ENCODE measurements around the gene IL36G.

Gene IL36G

DNA sequence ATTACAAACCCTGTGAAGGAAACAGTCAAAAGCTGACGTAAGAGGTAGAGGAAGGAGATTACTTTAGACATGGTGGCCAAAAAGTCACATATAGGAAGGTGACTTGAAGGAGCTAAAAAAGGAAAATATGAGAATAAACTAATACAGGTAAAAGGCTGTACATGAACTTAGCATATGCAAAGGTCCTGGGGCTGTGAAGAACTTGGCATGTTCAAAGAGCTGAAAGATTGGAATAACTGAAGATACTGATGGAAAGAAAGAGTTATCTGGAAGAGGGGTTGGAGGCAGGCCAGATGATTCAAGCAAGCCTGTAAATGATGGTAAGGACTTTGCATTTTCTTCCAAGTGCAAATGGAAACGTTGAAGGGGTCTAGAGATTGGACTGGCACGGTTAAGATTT is 40.7 kb downstream of the IL36G start:
- TF ChIP-seq, protein P1, sequence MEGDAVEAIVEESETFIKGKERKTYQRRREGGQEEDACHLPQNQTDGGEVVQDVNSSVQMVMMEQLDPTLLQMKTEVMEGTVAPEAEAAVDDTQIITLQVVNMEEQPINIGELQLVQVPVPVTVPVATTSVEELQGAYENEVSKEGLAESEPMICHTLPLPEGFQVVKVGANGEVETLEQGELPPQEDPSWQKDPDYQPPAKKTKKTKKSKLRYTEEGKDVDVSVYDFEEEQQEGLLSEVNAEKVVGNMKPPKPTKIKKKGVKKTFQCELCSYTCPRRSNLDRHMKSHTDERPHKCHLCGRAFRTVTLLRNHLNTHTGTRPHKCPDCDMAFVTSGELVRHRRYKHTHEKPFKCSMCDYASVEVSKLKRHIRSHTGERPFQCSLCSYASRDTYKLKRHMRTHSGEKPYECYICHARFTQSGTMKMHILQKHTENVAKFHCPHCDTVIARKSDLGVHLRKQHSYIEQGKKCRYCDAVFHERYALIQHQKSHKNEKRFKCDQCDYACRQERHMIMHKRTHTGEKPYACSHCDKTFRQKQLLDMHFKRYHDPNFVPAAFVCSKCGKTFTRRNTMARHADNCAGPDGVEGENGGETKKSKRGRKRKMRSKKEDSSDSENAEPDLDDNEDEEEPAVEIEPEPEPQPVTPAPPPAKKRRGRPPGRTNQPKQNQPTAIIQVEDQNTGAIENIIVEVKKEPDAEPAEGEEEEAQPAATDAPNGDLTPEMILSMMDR (conservative IDR thresholded peaks at IDR 0.05; ENCODE audit: low read depth) = no peak
- ChIA-PET POLR2A (ENCODE audit: low non-redundant PET) (no interaction called here), CTCF (interaction anchor here (1.8 kb wide), 1 partner anchor 181 kb away, joined by 5 read pairs; no protein-coding TSS in a partner anchor)
- no peak for DNase-seq (ENCODE audit: low spot score)
- H3K27ac ChIP-seq = no peak overlapping the region

DNA sequence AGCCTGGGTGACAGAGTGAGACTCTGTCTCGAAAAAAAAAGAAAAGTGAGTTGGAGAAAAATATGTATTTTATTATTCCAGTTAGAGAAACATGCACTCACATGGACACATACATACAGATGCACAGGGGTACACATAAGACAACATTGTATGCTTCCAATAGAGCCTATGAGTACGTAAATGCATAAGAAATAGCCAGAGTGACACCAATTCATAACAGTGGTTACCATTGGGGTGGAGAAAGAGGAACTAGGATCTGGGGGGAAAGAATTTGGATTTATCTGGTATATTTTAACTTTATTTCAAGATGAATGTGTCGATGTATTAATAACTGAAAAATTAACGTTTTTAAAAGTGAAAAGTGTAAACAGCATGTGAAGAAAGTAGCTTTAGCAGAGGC is 43.5 kb downstream of the IL36G start:
- no peak overlapping the region for H3K27ac ChIP-seq
- TF ChIP-seq, protein P1 (conservative IDR thresholded peaks at IDR 0.05; ENCODE audit: low read depth) = no peak
- ChIA-PET POLR2A (ENCODE audit: low non-redundant PET) (no interaction called here), CTCF (interaction anchor here (0.6 to 1.1 kb wide), 2 partner anchors 19 to 67 kb away, joined by 3 read pairs; no protein-coding TSS in a partner anchor)
- no peak for DNase-seq (ENCODE audit: low spot score)

DNA sequence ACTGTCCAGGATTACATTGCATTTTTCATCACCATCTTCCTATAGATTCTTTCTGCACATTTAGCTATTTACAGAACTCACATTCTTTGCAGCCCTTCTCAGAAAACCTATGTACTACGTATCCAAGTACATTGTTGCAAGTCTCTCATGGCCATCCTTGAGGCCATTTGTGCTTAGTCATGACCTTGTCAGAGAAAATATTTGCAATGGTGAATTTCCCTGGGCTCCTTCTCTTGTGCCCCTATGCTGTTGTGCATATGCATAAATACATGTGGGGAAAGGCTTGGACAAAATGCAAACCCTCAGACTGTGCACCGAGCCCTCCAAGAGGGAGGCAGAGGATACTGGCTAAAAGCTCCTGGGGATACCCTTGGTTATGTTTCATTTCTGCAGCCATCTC is 47.0 kb downstream of the IL36G start:
- CTCF ChIA-PET = interaction anchor here (0.5 to 0.6 kb wide), 2 partner anchors 100 to 114 kb away, joined by 3 to 4 read pairs; no protein-coding TSS in a partner anchor
- DNase-seq (ENCODE audit: low spot score) = no peak
- H3K27ac ChIP-seq = no peak overlapping the region
- TF ChIP-seq, protein P1 (conservative IDR thresholded peaks at IDR 0.05; ENCODE audit: low read depth) = no peak
- POLR2A ChIA-PET (ENCODE audit: low non-redundant PET) = no interaction called here

DNA sequence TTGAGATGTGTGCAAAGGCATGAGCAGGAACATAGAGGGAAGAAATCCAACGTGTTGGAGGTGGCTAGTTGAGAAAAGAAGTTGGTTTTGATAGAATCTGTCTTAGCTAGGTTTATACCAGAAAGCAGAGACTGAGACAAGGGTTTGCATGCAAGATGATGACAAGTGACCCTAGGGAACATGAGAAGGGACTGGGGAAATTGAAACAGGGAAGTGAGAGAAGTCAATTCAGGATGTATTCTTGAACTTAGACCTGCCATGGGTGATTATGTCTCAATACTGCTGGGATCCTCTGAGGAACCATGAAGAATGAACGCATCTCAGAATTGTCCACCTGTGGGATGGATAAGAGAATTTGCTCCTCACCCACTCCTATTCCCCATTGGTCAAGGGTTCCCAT is 47.9 kb downstream of the IL36G start:
- no peak for DNase-seq (ENCODE audit: low spot score)
- POLR2A ChIA-PET (ENCODE audit: low non-redundant PET) = no interaction called here
- CTCF ChIA-PET = interaction anchor here (0.6 kb wide), 1 partner anchor 296 kb away, joined by 3 read pairs; no protein-coding TSS in a partner anchor
- H3K27ac ChIP-seq = no peak overlapping the region
- TF ChIP-seq, protein P1 (conservative IDR thresholded peaks at IDR 0.05; ENCODE audit: low read depth) = no peak

DNA sequence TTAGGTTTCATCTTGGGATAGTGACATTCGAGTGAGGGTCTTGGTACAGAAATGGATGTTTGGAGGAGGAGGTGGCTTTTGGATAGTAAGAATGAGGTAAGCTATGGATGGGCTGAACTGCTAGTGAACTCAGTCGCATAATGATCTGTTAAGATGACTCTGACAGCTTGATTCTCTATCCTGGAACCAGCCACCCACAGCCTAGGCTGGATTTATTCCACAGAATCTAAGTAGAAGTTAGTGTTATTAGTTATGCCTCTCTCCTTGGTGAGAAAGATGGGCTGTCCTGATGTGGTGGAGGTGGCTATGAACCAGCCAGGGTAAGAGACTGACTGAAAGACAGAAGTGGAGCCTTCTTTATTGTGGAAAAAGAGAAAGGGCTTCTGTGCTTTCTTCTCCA is 49.9 kb downstream of the IL36G start:
- DNase-seq (ENCODE audit: low spot score) = no peak
- H3K27ac ChIP-seq = no peak overlapping the region
- CTCF ChIA-PET = no interaction called here
- POLR2A ChIA-PET (ENCODE audit: low non-redundant PET) = no interaction called here
- TF ChIP-seq, protein P1 (conservative IDR thresholded peaks at IDR 0.05; ENCODE audit: low read depth) = no peak

DNA sequence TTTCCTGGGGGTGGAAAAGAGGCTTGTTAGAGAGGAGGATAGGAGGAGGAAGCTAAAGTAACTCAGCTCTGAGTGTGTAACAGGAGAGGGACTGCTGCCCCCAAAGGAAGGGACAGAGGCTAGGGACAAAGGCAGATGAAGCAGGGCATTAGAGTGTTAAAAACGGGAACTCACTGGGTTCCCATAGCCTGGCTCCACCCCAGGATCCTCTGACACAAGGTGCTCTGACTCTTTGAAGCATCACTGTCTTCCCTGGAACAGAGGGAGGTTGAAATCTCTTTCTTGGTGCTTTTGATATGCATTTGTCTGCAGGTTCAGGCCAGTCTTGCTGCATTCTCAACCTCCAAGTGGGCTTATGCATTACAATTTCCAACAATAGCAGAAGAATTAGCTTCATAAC is 50.3 kb downstream of the IL36G start:
- TF ChIP-seq, protein P1 (conservative IDR thresholded peaks at IDR 0.05; ENCODE audit: low read depth) = no peak
- no peak for DNase-seq (ENCODE audit: low spot score)
- H3K27ac ChIP-seq = no peak overlapping the region
- POLR2A ChIA-PET (ENCODE audit: low non-redundant PET) = no interaction called here
- CTCF ChIA-PET = no interaction called here

DNA sequence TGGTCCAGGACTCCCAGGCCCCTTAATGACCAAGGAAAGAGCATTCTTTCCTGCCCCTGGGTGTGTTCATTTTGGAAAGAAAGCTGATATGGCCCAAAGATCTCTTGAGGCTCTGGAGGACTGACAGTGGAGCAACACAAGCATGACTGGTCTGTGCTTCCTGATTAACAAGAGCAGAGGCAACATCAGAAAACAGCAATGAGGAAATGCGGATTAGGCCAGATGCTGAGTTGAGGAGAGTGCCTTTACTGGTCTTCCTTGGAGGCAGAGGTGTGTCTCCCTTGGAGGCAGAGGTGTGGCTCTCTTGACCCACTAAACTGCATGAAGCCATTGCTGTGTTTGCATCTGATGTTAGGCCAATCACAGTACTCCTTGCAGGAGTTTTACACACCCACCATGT is 54.9 kb downstream of the IL36G start:
- CTCF ChIA-PET = no interaction called here

More for the DNA sequence above, 54.9 kb downstream of the IL36G start:
- POLR2A ChIA-PET (ENCODE audit: low non-redundant PET) = no interaction called here
- no peak overlapping the region for H3K27ac ChIP-seq
- TF ChIP-seq, protein P1 (conservative IDR thresholded peaks at IDR 0.05; ENCODE audit: low read depth) = no peak
- DNase-seq (ENCODE audit: low spot score) = no peak
